Tibial nerve (tissue), 4 donors: ENCODE data around the gene ITIH4. TPM values are rescaled to one million over a fixed set of nuclear protein-coding genes. Genes with fewer than 3 reads are reported as not detected.

Experiments used
- DNase-seq, 2 donors: peaks; one replicate each; pipeline ENCODE4 v3.0.0-alpha.2; 2019; ENCODE audit warnings: low spot score in 2 of 2
- H3K27ac ChIP-seq, 4 donors: fragments of 200-600 bp; sonication (generic) in 3 of 4; one replicate each; pipeline ENCODE4 v1.5.1; 2017 to 2019; ENCODE audit warnings: mild to moderate bottlenecking in 1 of 4
- H3K27me3 ChIP-seq, 2 donors: fragments of 200-600 bp; sonication (generic) in 1 of 2; one replicate each; pipeline versions ENCODE4 v1.5.1 to v1.6.0; 2017 to 2019
- H3K36me3 ChIP-seq, 3 donors: fragments of 200-600 bp; sonication (generic); one replicate each; pipeline ENCODE4 v1.5.1; 2018 to 2019
- H3K4me1 ChIP-seq, 4 donors: fragments of 200-600 bp; sonication (generic) in 3 of 4; one replicate each; pipeline ENCODE4 v1.5.1; 2017 to 2019
- H3K4me3 ChIP-seq, 4 donors: fragments of 200-600 bp; sonication (generic) in 3 of 4; one replicate each; pipeline ENCODE4 v1.5.1; 2017 to 2019; ENCODE audit warnings: mild to moderate bottlenecking in 1 of 4, moderate library complexity in 1 of 4
- H3K9me3 ChIP-seq, 4 donors: fragments of 200-600 bp; sonication (generic) in 3 of 4; one replicate each; pipeline ENCODE4 v1.5.1; 2017 to 2019
- EP300 ChIP-seq, 2 donors: sonication (generic); formaldehyde crosslinking; IDR thresholded peaks; one replicate each; pipeline ENCODE4 v1.6.1; 2017; ENCODE audit warnings: antibody characterized with exemption in 2 of 2, mild to moderate bottlenecking in 1 of 2
- POLR2A ChIP-seq, 2 donors: fragments of 450-650 bp; IDR thresholded peaks; one replicate each; pipeline ENCODE4 v1.6.1; 2017; ENCODE audit warnings: antibody characterized with exemption in 2 of 2, mild to moderate bottlenecking in 2 of 2, moderate library complexity in 2 of 2
- WGBS, 2 donors: methylation state at CpG; one replicate each; pipeline ENCODE4 v1.1.5; 2018; 5-methylcytosine and 5-hydroxymethylcytosine counted together
- total RNA-seq, 4 donors: library from RNA; depleted of rRNA; stranded (reverse); fragments of >200 nt; gene quantifications; one replicate each; pipeline ENCODE4 v1.1.0, GENCODE V29; 2016
- TF ChIP-seq, protein P1 (sequence below), 5 experiments: fragments of 200-600 bp in 3 of 5; fragments of 450-650 bp in 2 of 5; sonication (generic) in 3 of 5; IDR thresholded peaks; one replicate each; pipeline ENCODE4 v1.5.1; 2016 to 2019; ENCODE audit warnings: antibody characterized with exemption in 5 of 5, mild to moderate bottlenecking in 3 of 5, moderate library complexity in 2 of 5

The ITIH4 gene
- total RNA-seq, 4 donors from 2014 or later = 5.4 to 24.9 (median 10.1) TPM

DNA sequence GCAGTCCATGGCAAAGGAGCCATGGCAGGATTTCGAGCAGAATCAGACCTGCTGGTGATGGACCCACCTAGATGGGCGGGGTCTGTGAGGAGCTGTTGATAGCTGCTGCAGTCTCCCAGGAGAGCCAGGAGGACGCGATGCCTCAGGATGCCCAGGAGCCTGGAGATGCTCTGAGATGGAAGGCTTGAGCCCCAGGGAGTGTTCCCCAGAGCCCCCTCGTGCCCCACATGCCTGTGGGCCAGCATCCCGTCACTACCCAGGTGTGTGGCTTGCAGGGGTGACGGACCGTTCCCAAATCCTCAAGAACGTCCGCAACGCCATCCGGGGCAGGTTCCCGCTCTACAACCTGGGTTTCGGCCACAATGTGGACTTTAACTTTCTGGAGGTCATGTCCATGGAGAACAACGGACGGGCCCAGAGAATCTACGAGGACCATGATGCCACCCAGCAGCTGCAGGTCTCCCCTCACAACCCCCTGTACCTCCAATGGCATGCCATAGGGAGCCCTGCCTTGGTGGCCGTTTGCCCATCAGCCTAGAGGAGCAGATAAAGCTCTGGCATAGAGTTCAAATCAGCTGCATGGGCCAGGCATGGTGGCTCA is 46.4 kb downstream of the ITIH4 start:
- no peak for DNase-seq
- no peak overlapping the region for H3K27ac ChIP-seq

DNA sequence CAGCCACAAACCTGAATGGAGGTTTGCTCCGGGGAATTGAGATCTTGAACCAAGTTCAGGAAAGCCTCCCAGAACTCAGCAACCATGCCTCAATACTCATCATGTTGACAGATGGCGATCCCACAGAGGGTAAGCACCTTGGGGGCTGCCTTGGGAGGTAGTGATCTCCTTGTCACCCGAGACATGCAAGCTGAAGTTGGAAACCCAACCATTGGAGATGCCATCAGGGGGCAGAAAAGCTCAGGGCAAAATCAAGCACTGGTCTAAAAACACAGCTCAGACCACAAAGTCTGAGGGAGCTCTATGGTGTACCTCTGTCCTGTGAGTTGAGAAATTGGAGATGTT is 47.3 kb downstream of the ITIH4 start:
- no peaks in the 10 kb centered on the region for H3K27me3 ChIP-seq
- no peak overlapping the region for H3K27ac ChIP-seq
- H3K4me1 ChIP-seq = peaks cover 0 to 8% (median 0%) of the 10 kb centered on the region in 4 donors
- WGBS, 2 donors = 76 to 88% methylated on average over 3 of the region's 3 CpGs
- no peak overlapping the region for H3K4me3 ChIP-seq
- no peak for DNase-seq
- H3K36me3 ChIP-seq = no peaks in the 10 kb centered on the region
- no peaks in the 10 kb centered on the region for H3K9me3 ChIP-seq
- TF ChIP-seq EP300 (IDR thresholded peaks at IDR 0.05) (no peak), POLR2A (IDR thresholded peaks at IDR 0.05) (no peak)
- TF ChIP-seq, protein P1, sequence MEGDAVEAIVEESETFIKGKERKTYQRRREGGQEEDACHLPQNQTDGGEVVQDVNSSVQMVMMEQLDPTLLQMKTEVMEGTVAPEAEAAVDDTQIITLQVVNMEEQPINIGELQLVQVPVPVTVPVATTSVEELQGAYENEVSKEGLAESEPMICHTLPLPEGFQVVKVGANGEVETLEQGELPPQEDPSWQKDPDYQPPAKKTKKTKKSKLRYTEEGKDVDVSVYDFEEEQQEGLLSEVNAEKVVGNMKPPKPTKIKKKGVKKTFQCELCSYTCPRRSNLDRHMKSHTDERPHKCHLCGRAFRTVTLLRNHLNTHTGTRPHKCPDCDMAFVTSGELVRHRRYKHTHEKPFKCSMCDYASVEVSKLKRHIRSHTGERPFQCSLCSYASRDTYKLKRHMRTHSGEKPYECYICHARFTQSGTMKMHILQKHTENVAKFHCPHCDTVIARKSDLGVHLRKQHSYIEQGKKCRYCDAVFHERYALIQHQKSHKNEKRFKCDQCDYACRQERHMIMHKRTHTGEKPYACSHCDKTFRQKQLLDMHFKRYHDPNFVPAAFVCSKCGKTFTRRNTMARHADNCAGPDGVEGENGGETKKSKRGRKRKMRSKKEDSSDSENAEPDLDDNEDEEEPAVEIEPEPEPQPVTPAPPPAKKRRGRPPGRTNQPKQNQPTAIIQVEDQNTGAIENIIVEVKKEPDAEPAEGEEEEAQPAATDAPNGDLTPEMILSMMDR (IDR thresholded peaks at IDR 0.05) = no peak

More for the DNA sequence above, 46.4 kb downstream of the ITIH4 start:
- H3K27me3 ChIP-seq = no peaks in the 10 kb centered on the region
- no peaks in the 10 kb centered on the region for H3K9me3 ChIP-seq
- H3K36me3 ChIP-seq = no peaks in the 10 kb centered on the region
- no peak overlapping the region for H3K4me3 ChIP-seq
- H3K4me1 ChIP-seq = peaks cover 0 to 9% (median 0%) of the 10 kb centered on the region in 4 donors
- TF ChIP-seq EP300 (IDR thresholded peaks at IDR 0.05) = no peak
- no peak for TF ChIP-seq POLR2A (IDR thresholded peaks at IDR 0.05)
- TF ChIP-seq, protein P1 (IDR thresholded peaks at IDR 0.05) = no peak
- WGBS, 2 donors = 84 to 91% methylated on average over 10 to 16 of the region's 18 CpGs

DNA sequence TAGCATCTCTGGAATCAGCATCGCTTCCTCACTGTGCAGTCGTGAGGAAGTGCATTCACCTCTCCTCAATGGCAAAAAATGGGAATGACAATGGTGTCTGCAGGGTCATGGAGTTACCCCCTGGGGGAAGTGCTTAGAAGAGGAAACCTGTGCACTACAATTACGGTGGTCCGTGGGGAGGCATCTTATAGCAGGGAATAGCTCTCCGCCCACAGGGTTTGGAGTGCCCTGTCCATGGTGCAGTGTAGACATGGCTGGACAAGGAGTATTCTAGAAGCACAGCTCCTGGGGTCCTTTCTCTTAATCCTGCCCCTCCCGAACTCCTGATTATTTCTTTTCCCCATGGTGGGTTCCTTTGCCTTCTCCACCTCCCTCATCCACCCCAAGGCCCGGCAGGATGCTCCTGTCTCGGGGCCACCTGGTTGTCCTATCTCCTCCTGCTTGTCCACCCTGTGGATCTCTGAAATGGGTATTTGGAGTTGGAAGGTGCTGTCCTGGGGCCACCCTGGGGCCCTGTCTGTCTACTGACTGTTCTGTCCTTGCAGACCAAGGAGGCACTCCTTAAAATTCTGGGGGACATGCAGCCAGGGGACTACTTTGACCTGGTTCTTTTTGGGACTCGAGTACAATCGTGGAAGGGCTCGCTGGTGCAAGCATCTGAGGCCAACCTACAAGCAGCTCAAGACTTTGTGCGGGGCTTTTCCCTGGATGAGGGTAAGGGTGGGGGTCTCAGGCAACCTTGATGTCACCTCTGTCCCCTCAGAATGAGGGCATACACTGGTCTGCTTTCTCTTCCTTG is 47.9 kb downstream of the ITIH4 start:
- Histone ChIP-seq H3K27me3 (no peaks in the 10 kb centered on the region), H3K27ac (no peak overlapping the region), H3K36me3 (no peaks in the 10 kb centered on the region), H3K4me1 (peaks cover 0 to 2% (median 0%) of the 10 kb centered on the region in 4 donors), H3K9me3 (no peaks in the 10 kb centered on the region), H3K4me3 (no peak overlapping the region)
- WGBS, 2 donors = 64 to 74% methylated on average over 12 of the region's 12 CpGs
- TF ChIP-seq POLR2A (IDR thresholded peaks at IDR 0.05) (no peak), EP300 (IDR thresholded peaks at IDR 0.05) (no peak)
- TF ChIP-seq, protein P1 (IDR thresholded peaks at IDR 0.05) = no peak
- DNase-seq = no peak

DNA sequence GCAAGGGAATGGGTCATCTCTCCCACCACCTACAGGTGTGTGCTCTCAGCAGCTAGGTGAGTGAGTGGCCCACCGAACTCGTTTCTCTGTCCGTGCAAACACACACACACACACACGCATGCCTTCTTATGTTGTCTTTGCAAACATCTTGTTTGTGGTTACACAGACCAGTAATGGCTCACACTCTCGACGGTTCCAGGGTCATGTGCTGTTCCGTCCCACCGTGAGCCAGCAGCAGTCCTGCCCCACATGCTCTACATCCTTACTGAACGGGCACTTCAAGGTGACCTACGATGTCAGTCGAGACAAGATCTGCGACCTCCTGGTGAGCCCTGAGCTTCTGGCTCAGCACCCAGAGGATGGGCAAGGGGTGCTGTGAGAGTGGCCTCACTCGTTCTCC is 48.7 kb downstream of the ITIH4 start:
- DNase-seq = peak in 1 of 2 donors; percentile 5
- H3K27ac ChIP-seq = no peak overlapping the region
- H3K36me3 ChIP-seq = no peaks in the 10 kb centered on the region
- 77 to 78% methylated on average over 13 of the region's 13 CpGs for WGBS, 2 donors
- no peaks in the 10 kb centered on the region for H3K9me3 ChIP-seq
- no peak overlapping the region for H3K4me3 ChIP-seq
- no peaks in the 10 kb centered on the region for H3K27me3 ChIP-seq
- H3K4me1 ChIP-seq = no peaks in the 10 kb centered on the region
- TF ChIP-seq, protein P1 (IDR thresholded peaks at IDR 0.05) = no peak
- no peak for TF ChIP-seq POLR2A (IDR thresholded peaks at IDR 0.05)
- TF ChIP-seq EP300 (IDR thresholded peaks at IDR 0.05) = no peak
